Ramos (cell line): ENCODE data around the gene HLCS.

Experiments used
- in situ Hi-C: fragments of 300-500 bp; cut with MboI; formaldehyde crosslinking; loops from one replicate; pipeline ENCODE4 v1.14.3; 2022; ENCODE audit warnings: low sequenced_read_pairs; ENCODE audit not compliant: unreplicated experiment

HLCS gene

DNA sequence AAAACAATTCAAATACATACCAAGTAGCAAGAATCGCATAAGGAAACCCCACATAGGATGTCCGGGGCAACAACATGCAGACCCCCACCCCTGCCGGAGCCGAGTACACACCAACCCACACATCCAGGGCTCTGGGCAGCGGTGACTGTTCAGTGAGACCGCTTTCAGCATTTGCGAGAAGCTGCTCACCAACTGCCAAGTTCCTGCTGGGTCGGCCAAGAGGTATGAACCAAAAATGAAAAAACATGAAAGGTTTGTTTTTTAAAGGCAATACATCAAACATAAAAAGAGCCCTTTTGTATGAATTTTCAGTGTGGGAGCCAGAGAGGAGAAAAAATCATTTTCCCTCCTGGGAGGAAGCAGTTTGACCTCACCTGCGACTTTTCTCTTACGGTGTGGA, 175.3 kb downstream of the HLCS start:
- in situ Hi-C loops, result no loop called here

DNA sequence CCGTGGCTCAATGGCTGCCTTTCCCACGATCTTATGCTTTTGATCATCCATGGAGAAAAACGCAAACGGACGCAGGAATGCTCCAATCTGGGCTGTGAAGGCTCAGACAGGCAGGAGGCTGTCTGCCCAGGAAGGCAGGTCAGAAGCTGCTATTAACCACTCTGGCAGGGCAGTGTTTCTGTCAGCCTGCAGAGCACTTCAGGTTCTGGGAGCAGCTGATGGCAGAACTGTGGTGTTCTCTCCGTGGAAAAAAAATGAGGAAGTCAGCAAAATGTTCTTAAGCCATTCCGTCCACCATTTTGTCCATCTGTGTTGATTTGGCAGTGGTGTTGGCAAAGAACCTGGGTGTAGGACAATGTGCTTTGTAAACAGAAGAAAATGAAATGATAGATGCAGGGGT, 175.9 kb downstream of the HLCS start:
- in situ Hi-C loops, result no loop called here

DNA sequence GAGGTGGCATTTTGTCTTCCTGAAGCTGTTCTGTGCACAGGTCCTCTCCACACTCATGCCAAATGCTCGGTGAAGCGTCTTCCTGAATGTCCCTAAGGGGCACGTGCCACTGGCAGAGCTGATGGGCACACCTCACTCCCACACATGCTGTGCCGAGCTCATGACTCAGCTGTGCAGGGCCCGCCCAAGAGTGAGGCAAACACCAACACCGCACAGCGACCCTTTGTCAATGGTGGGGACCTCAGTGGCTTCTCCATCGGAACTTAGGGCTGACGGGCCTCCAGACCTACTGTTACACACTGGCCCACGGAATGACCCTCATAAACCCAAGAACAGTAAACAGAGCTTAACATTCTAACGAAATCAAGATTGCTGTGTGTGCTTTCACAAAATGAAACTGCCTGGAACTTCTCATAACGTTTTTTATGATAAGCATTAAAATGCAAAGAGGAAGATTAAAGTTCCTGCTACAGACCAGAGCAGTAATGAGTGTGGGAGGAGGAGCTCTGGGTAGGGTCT, 178.3 kb downstream of the HLCS start:
- in situ Hi-C loops, result no loop called here

DNA sequence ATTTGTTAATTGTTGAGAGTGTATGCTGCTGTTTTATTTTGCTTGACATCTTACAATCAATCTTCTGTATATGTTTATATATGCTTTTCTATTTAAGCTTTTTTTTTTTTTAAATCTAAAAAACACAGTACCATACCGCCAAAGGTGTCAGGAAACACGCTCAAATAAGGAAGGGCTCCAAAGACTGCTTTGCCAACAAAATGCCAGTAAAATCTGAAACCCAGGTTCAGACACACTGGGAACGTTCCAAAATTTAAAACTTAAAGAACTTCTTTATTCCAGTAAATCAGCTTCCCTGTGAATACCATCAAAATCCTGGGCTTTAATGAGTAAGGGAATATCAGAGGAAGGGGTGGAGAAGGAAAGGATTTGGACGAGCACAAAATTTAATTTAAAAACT, 180.3 kb downstream of the HLCS start:
- in situ Hi-C loops, result no loop called here

DNA sequence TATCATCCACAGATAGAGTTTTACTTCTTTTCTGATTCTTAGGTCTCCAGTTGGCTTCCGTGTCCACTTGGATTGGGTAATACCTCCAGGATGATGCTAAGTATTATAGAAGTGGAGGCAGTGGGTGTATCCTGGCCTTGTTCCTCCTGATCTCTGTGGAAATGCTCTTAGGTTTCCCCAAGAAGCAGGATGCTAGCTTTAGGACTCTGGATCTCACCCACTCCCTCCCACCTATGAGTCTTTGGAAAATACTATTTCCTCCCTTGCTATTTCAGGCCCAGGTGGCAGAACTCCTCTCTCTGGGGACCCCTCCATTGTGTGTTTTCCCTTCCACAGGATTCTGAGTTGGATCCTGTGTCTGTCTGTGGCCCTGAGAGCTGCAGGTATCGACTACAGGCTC, 180.9 kb downstream of the HLCS start:
- in situ Hi-C loops, result no loop called here

DNA sequence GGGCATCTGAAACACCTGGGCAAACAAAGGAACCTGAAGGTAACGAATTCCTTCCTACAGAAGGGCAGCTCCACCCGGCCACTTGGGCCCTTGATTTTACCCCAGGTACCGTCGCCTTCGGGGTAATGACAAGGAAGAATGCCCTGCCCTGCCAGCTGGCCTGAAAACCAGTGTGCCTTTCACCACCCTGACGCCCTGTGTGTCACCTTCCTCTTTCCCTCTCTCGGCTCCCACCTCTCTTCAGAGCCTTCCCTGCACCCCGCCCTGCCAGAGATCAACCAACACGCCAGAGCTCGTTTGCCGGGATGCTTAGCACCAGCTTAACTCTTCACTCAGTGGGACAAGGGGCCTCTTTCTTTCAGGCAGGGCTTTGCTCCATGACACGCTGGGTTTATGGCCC, 181.5 kb downstream of the HLCS start:
- in situ Hi-C loops, result no loop called here

DNA sequence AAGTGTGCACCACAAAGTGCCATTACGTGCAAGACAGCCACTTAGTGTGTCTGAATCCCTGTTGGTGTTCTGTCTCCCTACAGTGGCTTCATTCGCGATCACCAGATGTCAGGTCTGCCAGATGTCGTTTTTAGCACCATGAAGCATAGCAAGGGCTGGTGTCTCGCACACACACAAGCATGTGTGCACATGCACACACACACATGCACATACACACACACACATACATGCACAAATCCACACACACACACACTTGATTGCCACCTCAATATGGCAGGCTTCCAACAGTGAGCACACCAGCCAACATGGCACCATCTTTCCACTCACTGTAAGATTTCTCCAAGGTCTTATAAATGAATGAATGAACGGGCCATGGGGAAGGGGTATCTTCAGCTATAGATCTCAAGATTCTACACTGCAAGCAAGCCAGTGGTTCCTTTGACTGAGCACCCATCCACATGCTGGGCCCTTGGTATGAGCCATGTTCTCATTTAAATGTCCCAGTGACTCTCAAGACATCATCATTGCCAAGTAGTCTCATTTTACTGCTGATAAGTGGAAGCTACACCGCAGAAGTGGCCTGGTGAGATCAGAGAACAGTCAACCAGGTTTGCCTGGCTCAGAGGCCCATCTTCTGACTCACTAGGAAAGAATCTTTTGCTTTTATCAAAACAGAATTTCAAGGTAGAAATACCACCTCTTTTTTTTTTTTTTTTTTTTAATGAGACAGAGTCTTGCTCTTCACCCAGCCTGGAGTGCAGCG, 182.7 kb downstream of the HLCS start:
- in situ Hi-C loops, result no loop called here

DNA sequence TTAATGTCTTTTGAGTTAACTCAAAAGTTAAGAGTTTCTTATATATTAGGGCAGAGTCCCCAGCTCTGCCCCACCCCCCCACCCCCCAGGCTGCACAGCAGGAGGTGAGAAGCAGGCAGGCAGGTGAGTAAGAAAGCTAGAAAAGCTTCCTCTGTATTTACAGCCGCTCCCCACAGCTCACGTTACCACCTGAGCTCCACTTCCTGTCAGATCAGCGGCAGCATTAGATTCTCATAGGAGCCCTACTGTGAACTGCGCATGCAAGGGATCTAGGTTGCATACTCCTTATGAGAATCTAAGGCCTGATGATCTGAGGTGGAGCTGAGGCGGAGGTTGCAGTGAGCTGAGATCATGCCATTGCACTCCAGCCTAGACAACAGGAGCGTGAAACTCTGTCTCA, 185.6 kb downstream of the HLCS start:
- in situ Hi-C loops, result no loop called here

DNA sequence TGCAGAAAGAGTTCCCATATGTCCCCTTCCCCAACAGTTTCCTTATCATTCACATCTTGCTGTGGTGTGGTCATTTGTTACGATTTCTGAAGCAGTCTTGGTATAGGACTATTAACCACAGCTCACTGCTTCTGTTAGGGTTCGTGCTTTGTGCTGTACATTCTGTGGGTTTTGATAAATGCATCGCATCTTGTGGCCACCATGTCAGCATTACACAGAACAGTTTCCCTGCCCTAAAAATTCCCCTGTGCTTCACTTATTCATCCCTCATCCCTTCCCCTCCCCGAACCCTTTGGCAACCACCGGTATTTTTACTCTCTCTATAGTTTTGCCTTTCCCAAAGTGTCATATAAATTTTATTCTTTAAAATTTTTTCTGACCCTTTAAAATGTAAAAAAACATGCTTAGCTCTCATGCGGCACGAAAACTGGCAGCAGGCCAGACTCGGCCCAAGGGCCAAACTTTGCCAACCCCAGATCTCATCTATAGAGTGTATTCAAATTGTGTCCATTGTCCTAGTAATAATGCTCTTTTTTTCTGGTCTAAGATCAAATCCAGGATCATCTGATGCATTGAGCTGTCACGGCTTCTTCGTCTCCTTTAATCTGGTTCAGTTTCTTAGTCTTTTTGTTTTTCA, 189.4 kb downstream of the HLCS start:
- in situ Hi-C loops, result no loop called here

DNA sequence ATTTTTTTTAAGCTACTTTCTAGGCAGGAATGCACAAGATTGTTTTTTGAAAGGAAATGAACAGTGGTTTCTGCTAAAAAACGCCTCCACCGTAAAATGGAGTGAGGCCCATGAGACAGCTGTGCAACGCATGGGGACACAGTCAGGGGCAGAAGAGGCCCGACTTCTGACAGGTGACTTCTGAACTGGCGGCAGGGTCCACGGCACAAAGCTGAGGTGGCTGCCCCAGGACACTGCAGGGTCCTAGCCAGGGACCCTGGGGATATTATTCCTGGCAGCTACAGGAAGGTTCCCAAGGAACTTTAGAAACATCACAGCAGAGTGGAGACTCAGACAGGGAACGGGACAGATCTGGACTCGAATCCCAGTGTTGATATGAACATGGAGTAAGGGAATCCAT, 192.5 kb downstream of the HLCS start:
- in situ Hi-C loops, result no loop called here

DNA sequence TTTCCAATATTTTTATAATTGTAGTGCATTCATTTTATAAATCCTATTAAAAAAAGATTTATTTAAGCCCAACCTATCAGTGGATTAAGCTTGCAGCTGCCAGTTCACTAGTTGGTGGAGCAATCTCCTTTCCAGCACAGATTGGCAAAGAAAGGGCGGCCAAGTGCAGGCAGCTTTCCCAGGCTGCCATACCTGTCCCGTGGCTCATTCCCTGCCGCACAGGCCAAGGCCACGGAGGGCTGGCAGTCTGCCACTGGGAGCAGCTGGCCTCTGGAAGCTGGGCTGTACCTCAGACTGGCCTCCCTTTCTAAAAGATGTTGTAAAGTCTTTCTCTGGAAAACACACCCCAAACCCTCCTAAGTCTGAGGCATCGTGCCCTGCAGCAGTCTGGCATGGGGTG, 193.4 kb downstream of the HLCS start:
- in situ Hi-C loops, result no loop called here

DNA sequence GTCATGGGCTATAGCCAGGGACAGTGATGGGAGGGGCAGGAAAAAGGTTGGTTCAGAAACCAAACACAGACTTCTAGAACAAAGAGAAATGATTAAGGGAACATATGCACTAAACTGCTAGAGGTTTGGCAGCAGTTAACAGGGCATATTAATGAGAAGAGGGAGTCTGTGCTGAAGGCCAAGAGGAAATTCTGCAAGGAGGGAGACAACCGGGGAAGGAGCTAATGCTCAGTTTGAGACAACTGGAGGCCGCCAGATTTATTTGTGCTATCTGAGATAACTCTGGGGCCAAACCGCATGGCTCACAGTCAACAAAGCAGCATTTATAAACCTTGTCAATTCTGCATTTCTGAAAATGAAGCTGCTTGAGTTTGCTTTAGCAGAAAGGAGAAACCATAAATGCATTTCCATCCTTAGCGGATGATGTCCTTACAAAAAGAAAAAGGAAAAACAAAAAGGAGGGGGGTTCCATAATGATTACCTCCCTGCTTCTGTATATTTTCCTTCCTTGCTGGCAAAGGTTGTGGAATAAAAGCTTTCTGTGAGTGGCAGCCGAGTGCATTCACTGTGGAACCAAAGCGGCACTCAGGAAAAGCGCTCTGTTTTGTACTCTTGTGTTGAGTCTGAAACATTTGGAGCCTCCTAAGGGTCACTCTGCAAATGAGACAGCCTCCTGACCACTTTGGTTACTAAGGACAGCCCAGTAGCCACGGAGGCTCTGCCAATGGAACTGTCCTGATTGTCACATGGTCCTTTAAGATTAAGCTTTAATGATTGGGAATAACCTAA, 197.2 kb downstream of the HLCS start:
- in situ Hi-C loops, result no loop called here

DNA sequence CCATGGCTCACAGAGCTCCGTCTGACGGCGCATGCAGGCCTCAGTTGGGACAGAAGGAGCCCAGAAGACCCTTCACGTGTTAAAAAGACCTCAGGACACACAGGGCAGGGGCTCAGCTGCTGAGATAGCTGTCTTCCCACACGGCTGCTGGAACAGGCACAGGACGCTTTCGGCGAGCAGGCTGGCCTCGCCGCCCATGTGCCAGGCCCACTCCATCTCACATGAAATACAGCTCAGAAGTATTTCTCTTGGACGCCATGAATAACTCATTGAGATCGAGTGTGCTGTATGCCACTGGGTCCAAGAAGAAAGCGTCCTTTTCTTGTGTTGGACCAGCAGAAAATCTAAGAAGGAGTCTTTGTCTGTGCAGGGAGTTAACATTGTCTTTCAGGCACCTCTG, 198.0 kb downstream of the HLCS start:
- in situ Hi-C loops, result no loop called here

DNA sequence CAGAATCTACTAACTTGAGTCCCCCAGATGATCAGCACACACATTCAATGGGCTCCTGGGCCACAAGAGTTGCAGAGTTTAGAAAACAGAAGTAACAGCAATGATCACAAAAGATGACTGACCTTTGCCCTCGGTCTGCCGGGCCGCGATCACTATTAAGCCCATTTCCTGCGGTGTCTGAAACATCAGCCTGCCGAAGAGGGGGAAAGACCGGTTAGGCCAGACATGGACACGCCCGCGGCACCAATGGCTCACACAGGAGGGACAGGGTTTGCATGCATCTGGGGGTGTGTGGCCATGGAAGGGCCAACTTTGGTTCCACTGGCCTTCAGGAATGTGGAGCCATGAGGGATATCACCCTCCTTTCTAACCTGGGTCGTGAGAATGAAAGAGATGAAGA, 199.4 kb downstream of the HLCS start:
- in situ Hi-C loops, result no loop called here

DNA sequence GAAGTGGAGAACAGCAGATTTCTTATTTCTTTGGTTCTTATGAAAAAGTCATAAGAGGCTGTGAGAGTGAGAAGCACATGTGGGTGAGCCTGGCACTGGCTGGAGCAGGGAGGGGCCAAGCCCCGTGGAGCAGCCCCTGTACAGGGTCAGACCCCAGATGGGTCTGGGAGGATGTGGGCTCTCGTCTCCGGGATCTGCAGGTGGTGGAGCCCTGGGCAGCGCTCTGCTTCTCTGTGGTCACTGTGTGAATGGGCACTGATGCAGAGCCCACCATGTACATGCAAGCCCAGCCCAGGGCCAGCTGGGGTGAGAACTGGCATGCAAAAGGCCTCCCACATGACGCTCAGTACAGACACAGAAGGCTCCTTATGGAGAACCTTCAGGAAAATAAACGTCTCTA, 200.0 kb downstream of the HLCS start:
- in situ Hi-C loops, result no loop called here

DNA sequence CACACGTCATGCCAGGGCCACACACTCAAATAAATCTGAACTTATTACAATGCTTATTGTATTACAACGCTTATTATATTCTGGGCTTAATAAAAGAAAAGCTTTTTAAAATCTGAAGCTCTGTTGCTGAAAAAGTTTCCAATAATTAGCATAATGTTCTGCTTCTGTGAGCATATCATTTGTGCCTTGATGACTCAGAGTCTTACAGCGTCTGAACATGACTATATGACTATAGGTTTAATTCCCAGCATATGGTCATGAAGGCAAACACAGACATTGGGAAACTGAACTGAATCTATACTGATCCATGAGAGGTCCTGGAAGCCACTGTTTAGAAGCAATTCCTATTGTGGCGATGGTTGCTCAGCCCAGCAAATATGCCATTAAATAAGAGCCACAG, 201.2 kb downstream of the HLCS start:
- in situ Hi-C loops, result no loop called here

DNA sequence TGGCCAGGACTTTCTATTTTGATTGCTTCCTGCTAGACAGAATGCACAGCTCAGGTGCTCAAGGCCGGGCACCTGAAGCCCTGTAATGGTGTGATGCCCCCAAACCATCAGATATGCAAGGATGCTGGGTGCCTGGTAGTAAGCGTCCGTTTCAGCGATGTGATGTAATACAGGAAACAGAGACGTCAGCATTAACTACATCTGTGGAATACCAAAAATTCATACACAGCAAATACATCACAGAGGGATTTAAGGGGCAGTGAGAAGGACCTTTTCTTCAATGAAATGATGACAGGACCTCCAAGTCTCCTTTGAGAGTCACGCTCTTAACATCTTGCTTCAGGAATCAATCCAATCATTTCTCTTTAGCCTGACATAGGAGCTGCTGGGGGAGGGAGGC, 203.2 kb downstream of the HLCS start:
- in situ Hi-C loops, result no loop called here

DNA sequence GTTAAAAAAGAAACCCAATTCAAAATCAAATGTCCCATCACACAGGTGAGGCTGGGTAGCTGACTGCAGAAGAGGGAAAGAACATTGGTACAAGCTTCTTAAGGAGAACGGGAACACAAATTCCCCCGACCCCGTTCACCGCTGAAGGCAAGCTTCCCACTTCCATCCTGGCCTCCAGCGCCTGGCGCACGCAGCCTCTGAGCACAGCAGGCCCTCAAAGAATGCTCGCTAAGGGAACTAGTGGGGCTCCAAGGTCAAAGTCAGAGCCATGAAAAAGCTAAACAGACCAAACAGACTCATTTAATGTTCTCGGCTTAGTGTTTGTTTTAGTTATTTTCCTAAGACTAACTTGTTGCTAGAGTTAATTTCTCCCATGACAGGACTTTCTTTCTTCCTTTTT, 203.8 kb downstream of the HLCS start:
- in situ Hi-C loops, result no loop called here

DNA sequence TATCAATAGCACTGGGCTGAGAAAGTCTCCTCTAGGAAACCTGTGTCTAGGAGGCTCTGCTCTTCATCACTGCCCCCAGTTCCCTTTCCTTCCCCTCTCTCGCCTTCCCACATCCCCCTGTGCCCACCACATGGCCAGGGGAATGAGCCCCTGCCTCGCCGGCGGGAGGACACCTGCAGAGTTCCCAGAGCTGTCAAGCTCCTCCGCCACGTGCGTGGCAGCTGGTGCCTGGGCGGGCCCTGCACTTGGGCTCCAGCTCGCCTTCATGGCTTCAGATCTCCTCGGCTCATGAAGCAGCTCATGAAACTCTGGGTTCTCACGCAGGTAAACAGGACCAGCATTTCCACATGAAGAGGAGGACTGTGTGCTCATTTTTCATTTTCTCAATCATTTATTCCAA, 204.8 kb downstream of the HLCS start:
- in situ Hi-C loops, result no loop called here

DNA sequence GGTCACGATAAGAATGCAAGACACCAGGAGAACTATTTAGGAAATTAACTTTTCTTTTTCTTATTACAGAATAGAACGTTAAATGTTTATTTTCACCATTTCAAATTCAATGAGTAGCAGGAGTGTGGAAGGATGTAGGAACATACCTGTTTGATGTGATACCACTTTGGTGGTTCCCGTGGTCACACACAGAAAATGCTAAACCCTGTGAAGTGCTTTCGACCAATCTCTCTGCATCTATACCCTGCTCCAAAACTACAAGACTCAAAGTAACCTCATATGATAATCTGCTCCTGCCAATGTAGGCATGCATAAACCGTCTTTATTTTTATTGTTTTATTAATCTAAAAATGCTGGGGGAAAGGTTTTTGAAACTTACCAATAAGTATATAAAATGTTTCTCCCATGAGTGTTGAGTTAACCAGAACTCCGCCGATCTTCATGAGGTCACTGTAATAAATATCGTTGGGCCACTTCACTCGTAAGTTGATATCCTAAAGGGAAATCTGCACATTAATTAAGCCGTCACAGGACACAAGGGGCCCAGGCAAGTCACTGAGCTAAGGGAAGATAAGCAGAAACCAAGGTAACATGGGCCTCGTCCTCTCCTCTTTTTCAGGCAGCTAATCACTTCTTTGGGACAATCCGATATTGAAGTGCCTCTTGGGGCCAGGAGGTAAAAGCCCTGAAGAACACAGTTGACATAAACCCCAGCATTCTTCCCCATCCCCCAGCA, 207.0 kb downstream of the HLCS start:
- in situ Hi-C loops, result no loop called here

DNA sequence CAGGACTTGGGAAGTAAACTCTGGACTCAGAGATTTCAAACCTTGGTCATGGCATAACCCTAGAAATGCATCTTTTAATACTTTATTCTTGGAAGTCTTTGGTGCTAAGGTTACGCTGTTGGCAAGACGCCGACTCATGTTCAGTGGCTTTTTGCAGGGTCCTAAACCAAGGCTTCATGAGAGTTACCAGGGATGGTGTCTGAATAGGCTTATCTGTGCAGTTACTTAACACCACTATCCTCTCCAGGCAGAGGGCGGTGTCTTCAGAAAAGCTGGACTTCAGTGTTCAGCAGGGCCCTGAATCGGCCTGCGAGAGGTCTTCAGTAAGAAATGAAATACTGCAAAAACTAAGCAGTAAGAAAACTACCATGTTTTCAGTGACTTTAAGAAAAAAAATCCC, 209.3 kb downstream of the HLCS start:
- in situ Hi-C loops, result no loop called here
